Measurements from ENCODE around the gene C1orf50.

The C1orf50 gene

GRCh38 chr1:42816585-42817439 is 49.8 kb downstream of the C1orf50 start, which contains the start of the genes ERMAP and SVBP:
Gene ERMAP (plus strand): TSS chr1:42817122. CDS start chr1:42830449, 13,327 bp downstream.
Gene SVBP (minus strand): TSS chr1:42817397. CDS start chr1:42816544, 853 bp downstream.
- POLR2A ChIA-PET: interaction anchor here (0.7 to 1.0 kb wide), 2 partner anchors 23 to 50 kb away, joined by 3 to 4 read pairs; partner anchors contain the start of genes C1orf50 and P3H1
- DNase-seq (ENCODE audit: extremely low spot score): peak; percentile 98
- TF ChIP-seq, protein P1, sequence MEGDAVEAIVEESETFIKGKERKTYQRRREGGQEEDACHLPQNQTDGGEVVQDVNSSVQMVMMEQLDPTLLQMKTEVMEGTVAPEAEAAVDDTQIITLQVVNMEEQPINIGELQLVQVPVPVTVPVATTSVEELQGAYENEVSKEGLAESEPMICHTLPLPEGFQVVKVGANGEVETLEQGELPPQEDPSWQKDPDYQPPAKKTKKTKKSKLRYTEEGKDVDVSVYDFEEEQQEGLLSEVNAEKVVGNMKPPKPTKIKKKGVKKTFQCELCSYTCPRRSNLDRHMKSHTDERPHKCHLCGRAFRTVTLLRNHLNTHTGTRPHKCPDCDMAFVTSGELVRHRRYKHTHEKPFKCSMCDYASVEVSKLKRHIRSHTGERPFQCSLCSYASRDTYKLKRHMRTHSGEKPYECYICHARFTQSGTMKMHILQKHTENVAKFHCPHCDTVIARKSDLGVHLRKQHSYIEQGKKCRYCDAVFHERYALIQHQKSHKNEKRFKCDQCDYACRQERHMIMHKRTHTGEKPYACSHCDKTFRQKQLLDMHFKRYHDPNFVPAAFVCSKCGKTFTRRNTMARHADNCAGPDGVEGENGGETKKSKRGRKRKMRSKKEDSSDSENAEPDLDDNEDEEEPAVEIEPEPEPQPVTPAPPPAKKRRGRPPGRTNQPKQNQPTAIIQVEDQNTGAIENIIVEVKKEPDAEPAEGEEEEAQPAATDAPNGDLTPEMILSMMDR (IDR thresholded peaks at IDR 0.05; ENCODE audit: control extremely low read depth, extremely low read depth, low read depth, missing control alignments): no peak
- CTCF ChIA-PET: interaction anchor here (0.8 to 1.6 kb wide), 10 partner anchors 8 to 257 kb away, joined by 3 to 7 read pairs (median 4); partner anchors contain the start of gene ZNF691

GRCh38 chr1:42817440-42817767 is 50.4 kb downstream of the C1orf50 start:
- DNase-seq (ENCODE audit: extremely low spot score): no peak
- ChIA-PET CTCF (interaction anchor here (1.3 to 1.6 kb wide), 3 partner anchors 9 to 41 kb away, joined by 3 to 7 read pairs (median 4); partner anchors contain the start of gene ZNF691), POLR2A (interaction anchor here (0.5 to 1.0 kb wide), 3 partner anchors 22 to 50 kb away, joined by 3 to 4 read pairs (median 3); partner anchors contain the start of genes C1orf50 and P3H1)
- TF ChIP-seq, protein P1 (IDR thresholded peaks at IDR 0.05; ENCODE audit: control extremely low read depth, extremely low read depth, low read depth, missing control alignments): no peak

GRCh38 chr1:42817976-42818375 is 50.9 kb downstream of the C1orf50 start:
- CTCF ChIA-PET: interaction anchor here (1.3 to 1.6 kb wide), 3 partner anchors 10 to 41 kb away, joined by 3 to 7 read pairs (median 4); partner anchors contain the start of gene ZNF691
- DNase-seq (ENCODE audit: extremely low spot score): no peak
- TF ChIP-seq, protein P1 (IDR thresholded peaks at IDR 0.05; ENCODE audit: control extremely low read depth, extremely low read depth, low read depth, missing control alignments): no peak
- POLR2A ChIA-PET: interaction anchor here (0.5 to 1.0 kb wide), 3 partner anchors 21 to 51 kb away, joined by 3 to 4 read pairs (median 3); partner anchors contain the start of genes C1orf50 and P3H1

DNA sequence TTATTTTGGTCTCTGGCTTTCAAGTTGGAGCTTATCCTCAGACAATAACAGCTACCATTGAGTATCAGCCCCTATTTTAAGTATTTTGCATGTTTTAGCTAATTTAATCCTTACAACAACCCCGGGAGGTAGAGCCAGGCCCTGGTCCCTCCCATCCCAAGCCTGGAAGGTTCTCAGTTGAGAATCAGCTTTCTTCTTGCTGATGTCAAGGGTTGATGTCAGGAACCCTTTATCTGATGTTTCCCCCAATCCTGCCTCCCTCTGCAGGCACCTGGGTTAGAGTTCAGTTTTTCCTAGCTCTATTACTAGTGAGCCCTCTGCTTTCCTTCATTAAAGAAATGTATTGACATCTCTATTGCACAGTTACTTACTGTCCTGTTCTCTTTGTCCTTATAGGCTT is 53.8 kb downstream of the C1orf50 start:
- no peak for DNase-seq (ENCODE audit: extremely low spot score)
- ChIA-PET POLR2A (interaction anchor here (0.7 kb wide), 2 partner anchors 515 to 1031 kb away, joined by 4 read pairs; no protein-coding TSS in a partner anchor), CTCF (interaction anchor here (0.7 to 4.6 kb wide), 5 partner anchors 12 to 45 kb away, joined by 3 to 26 read pairs (median 3); partner anchors contain the start of gene ZNF691)
- TF ChIP-seq, protein P1 (IDR thresholded peaks at IDR 0.05; ENCODE audit: control extremely low read depth, extremely low read depth, low read depth, missing control alignments): no peak

GRCh38 chr1:42821690-42822089 is 54.6 kb downstream of the C1orf50 start:
- TF ChIP-seq, protein P1 (IDR thresholded peaks at IDR 0.05; ENCODE audit: control extremely low read depth, extremely low read depth, low read depth, missing control alignments): no peak
- ChIA-PET CTCF (interaction anchor here (0.9 to 4.6 kb wide), 4 partner anchors 13 to 29 kb away, joined by 3 to 26 read pairs (median 6); partner anchors contain the start of gene ZNF691), POLR2A (no interaction called here)
- DNase-seq (ENCODE audit: extremely low spot score): no peak

DNA sequence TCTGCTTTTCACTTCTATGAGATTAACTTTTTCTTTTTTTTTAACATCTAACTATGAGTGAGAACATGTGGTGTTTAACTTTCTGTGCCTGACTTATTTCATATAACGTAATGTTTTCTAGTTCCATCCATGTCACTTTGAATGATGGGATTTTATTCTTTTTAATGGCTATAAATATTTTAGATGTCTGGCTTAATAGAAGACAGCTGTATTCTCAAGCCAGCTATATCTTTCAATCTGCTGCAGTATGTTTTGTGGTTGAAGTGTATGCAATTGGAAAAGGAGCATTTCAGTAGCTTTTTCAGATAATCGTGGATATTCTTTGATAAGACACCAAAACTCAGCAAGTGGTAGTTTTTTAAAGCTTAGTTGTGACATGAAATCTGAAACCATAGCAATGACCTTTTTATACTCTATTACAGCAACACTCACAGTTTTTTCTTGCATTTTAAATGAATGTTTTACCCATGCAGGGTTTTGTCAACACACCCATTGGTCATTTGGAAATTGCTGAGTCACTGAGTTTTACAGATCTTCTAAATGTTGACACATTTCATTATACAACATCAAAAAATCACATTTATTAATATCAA is 55.8 kb downstream of the C1orf50 start:
- DNase-seq (ENCODE audit: extremely low spot score): no peak
- TF ChIP-seq, protein P1 (IDR thresholded peaks at IDR 0.05; ENCODE audit: control extremely low read depth, extremely low read depth, low read depth, missing control alignments): no peak
- ChIA-PET POLR2A (no interaction called here), CTCF (interaction anchor here (0.7 to 4.6 kb wide), 4 partner anchors 13 to 54 kb away, joined by 3 to 26 read pairs (median 4); partner anchors contain the start of gene ZNF691)

All from GM10248 (cell line).